ENCODE measurements around the gene ITGA5.
A peak's percentile ranks its signal among the peaks of the same experiment; 100 is the strongest.

ITGA5 gene

GRCh38 chr12:54405106-54405505 is 14.0 kb downstream of the ITGA5 start:
- no peak overlapping the region for H3K4me3 ChIP-seq (replicated peaks in 1 of 2; ENCODE audit: low read depth in 2 of 2, low read length in 2 of 2)
- DNase-seq (ENCODE audit: low read depth in 2 of 2): no peak

GRCh38 chr12:54404061-54405004 is 14.7 kb downstream of the ITGA5 start:
- peak; percentile 93 for TF ChIP-seq CTCF (IDR thresholded peaks at IDR 0.05; ENCODE audit: low read depth, low read length)
- H3K4me3 ChIP-seq (replicated peaks in 1 of 2; ENCODE audit: low read depth in 2 of 2, low read length in 2 of 2): no peak overlapping the region
- DNase-seq (ENCODE audit: low read depth in 2 of 2): peak; percentile 77

More at GRCh38 chr12:54405106-54405505, 14.0 kb downstream of the ITGA5 start:
- no peak for TF ChIP-seq CTCF (IDR thresholded peaks at IDR 0.05; ENCODE audit: low read depth, low read length)

GRCh38 chr12:54401119-54401518 is 17.9 kb downstream of the ITGA5 start:
- no peak for TF ChIP-seq CTCF (IDR thresholded peaks at IDR 0.05; ENCODE audit: low read depth, low read length)

GRCh38 chr12:54398995-54399793 is 19.9 kb downstream of the ITGA5 start:
- H3K4me3 ChIP-seq (replicated peaks in 1 of 2; ENCODE audit: low read depth in 2 of 2, low read length in 2 of 2): no peak overlapping the region
- peak; percentile 100 for TF ChIP-seq CTCF (IDR thresholded peaks at IDR 0.05; ENCODE audit: low read depth, low read length)
- DNase-seq (ENCODE audit: low read depth in 2 of 2): peak; percentile 88 to 90

More at GRCh38 chr12:54401119-54401518, 17.9 kb downstream of the ITGA5 start:
- no peak for DNase-seq (ENCODE audit: low read depth in 2 of 2)
- no peak overlapping the region for H3K4me3 ChIP-seq (replicated peaks in 1 of 2; ENCODE audit: low read depth in 2 of 2, low read length in 2 of 2)

- H3K4me3 ChIP-seq (replicated peaks in 1 of 2; ENCODE audit: low read depth in 2 of 2, low read length in 2 of 2): no peak overlapping the region
- DNase-seq (ENCODE audit: low read depth in 2 of 2): no peak
- no peak for TF ChIP-seq CTCF (IDR thresholded peaks at IDR 0.05; ENCODE audit: low read depth, low read length)
Observed at GRCh38 chr12:54398218-54398617, 20.8 kb downstream of the ITGA5 start.

GRCh38 chr12:54397157-54397556 is 21.9 kb downstream of the ITGA5 start:
- no peak for TF ChIP-seq CTCF (IDR thresholded peaks at IDR 0.05; ENCODE audit: low read depth, low read length)
- no peak overlapping the region for H3K4me3 ChIP-seq (replicated peaks in 1 of 2; ENCODE audit: low read depth in 2 of 2, low read length in 2 of 2)
- no peak for DNase-seq (ENCODE audit: low read depth in 2 of 2)
